IMR-90 (cell line): Measurements from ENCODE around the gene SLC4A11. TPM values are rescaled to one million over a fixed set of nuclear protein-coding genes. Genes with fewer than 3 reads are reported as not detected.

Experiments used
- ATAC-seq: fragments of 200-7000 bp; cut with Tn5 transposase; 2 replicates; pipeline ENCODE4 v1.9.1; 2020; ENCODE audit warnings: low read depth, mild to moderate bottlenecking, moderate library complexity
- BruUV-seq: library from RNA; stranded (reverse); fragments of 400-500 nt; replicated peaks from 2 replicates; lab custom pipeline; 2021; lab: Mats Ljungman, UMichigan
- CTCF ChIA-PET: fragments of 300-600 bp; formaldehyde crosslinking; extraction: SDS; loops from one replicate; lab custom pipeline; 2021; ENCODE audit warnings: antibody characterized with exemption; lab: Yijun Ruan, JAX
- POLR2A ChIA-PET: fragments of 300-600 bp; sonication (Branson Sonifier 250); formaldehyde crosslinking; loops from one replicate; lab custom pipeline; 2022; ENCODE audit warnings: antibody characterized with exemption; ENCODE audit not compliant: unreplicated experiment; lab: Charles Lee
- DNase-seq: peaks from one replicate; pipeline ENCODE4 v3.0.0; 2013
- H2AFZ ChIP-seq: replicated peaks from 2 replicates; pipeline ENCODE3; 2013; ENCODE audit warnings: low read length, mild to moderate bottlenecking; ENCODE audit not compliant: poor library complexity
- H2AK5ac ChIP-seq: 2 replicates; pipeline ENCODE4 v1.6.1; 2013; ENCODE audit warnings: low read depth, low read length, inconsistent platforms
- H2AK9ac ChIP-seq: replicated peaks from 2 replicates; pipeline ENCODE3; 2013; ENCODE audit warnings: mild to moderate bottlenecking, low read depth, low read length, moderate library complexity; ENCODE audit not compliant: poor library complexity
- H2BK120ac ChIP-seq: 2 replicates; pipeline ENCODE4 v1.6.1; 2013; ENCODE audit warnings: low read depth, low read length, inconsistent platforms
- H2BK15ac ChIP-seq: 3 replicates; pipeline ENCODE4 v1.6.1; 2013; ENCODE audit warnings: low read depth, low read length, inconsistent platforms
- H2BK20ac ChIP-seq: 2 replicates; pipeline ENCODE4 v1.6.1; 2013; ENCODE audit warnings: low read depth, mild to moderate bottlenecking, inconsistent platforms, low read length, moderate library complexity
- H2BK5ac ChIP-seq: 2 replicates; pipeline ENCODE4 v1.6.1; 2013; ENCODE audit warnings: mild to moderate bottlenecking, low read depth, low read length, inconsistent platforms; ENCODE audit not compliant: poor library complexity, severe bottlenecking
- H3K14ac ChIP-seq: replicated peaks from 2 replicates; pipeline ENCODE4 v1.6.1; 2013; ENCODE audit warnings: low read depth, low read length, inconsistent platforms
- H3K18ac ChIP-seq: 2 replicates; pipeline ENCODE4 v1.6.1; 2013; ENCODE audit warnings: low read depth, low read length, control low read depth
- H3K23ac ChIP-seq: 2 replicates; pipeline ENCODE4 v1.6.1; 2013; ENCODE audit warnings: low read depth, low read length, inconsistent platforms
- H3K27ac ChIP-seq: 2 replicates; pipeline ENCODE4 v1.5.1; 2013; ENCODE audit warnings: mild to moderate bottlenecking, control low read depth, low read length; ENCODE audit not compliant: insufficient read depth
- H3K27me3 ChIP-seq: 2 replicates; pipeline ENCODE4 v1.6.1; 2013; ENCODE audit warnings: low read length; ENCODE audit not compliant: control insufficient read depth, insufficient read depth
- H3K36me3 ChIP-seq: 2 replicates; pipeline ENCODE4 v1.6.1; 2013; ENCODE audit warnings: low read length, mixed read lengths; ENCODE audit not compliant: control insufficient read depth, insufficient read depth
- H3K4ac ChIP-seq: 2 replicates; pipeline ENCODE4 v1.6.1; 2013; ENCODE audit warnings: low read depth, low read length, inconsistent platforms
- H3K4me1 ChIP-seq: 2 replicates; pipeline ENCODE4 v1.6.1; 2013; ENCODE audit warnings: low read length, mixed read lengths; ENCODE audit not compliant: control insufficient read depth, insufficient read depth
- H3K4me2 ChIP-seq: 2 replicates; pipeline ENCODE4 v1.6.1; 2013; ENCODE audit warnings: low read depth, mild to moderate bottlenecking, control low read depth, low read length, moderate library complexity
- H3K4me3 ChIP-seq: 2 replicates; pipeline ENCODE4 v1.5.1; 2013; ENCODE audit warnings: low read depth, mild to moderate bottlenecking, control low read depth, low read length, moderate library complexity; ENCODE audit not compliant: insufficient read depth
- H3K56ac ChIP-seq: 2 replicates; pipeline ENCODE4 v1.6.1; 2013; ENCODE audit warnings: low read length, inconsistent platforms; ENCODE audit not compliant: insufficient read depth; ENCODE audit errors: extremely low read depth
- H3K79me1 ChIP-seq, 2 experiments: 2 replicates each; pipeline ENCODE4 v1.6.1; 2013; ENCODE audit warnings: low read length in 2 of 2, inconsistent platforms in 1 of 2, low read depth in 1 of 2
- H3K9ac ChIP-seq: 2 replicates; pipeline ENCODE4 v1.6.1; 2013; ENCODE audit warnings: low read depth, low read length, control low read depth
- H3K9me1 ChIP-seq: 2 replicates; pipeline ENCODE4 v1.6.1; 2013; ENCODE audit warnings: low read length, inconsistent platforms; ENCODE audit not compliant: insufficient read depth
- H3K9me3 ChIP-seq: 2 replicates; pipeline ENCODE4 v1.6.1; 2013; ENCODE audit warnings: low read length; ENCODE audit not compliant: control insufficient read depth, insufficient read depth
- H4K20me1 ChIP-seq: 2 replicates; pipeline ENCODE4 v1.6.1; 2013; ENCODE audit warnings: low read length, inconsistent platforms; ENCODE audit not compliant: insufficient read depth
- H4K5ac ChIP-seq: 2 replicates; pipeline ENCODE4 v1.6.1; 2013; ENCODE audit warnings: mild to moderate bottlenecking, low read depth, low read length, control low read depth
- H4K8ac ChIP-seq, 2 experiments: 2 replicates each; pipeline ENCODE4 v1.6.1; 2013; ENCODE audit warnings: low read depth in 2 of 2, low read length in 2 of 2, control low read depth in 1 of 2, inconsistent platforms in 1 of 2
- H4K91ac ChIP-seq: 2 replicates; pipeline ENCODE4 v1.6.1; 2013; ENCODE audit warnings: low read depth, low read length, inconsistent platforms; ENCODE audit not compliant: insufficient read depth
- BHLHE40 ChIP-seq: fragments of 150-350 bp; IDR thresholded peaks from 2 replicates; pipeline ENCODE4 v1.6.1; 2016; ENCODE audit warnings: mild to moderate bottlenecking, low read depth, low read length
- CEBPB ChIP-seq: IDR thresholded peaks from 2 replicates; pipeline ENCODE4 v1.6.1; 2012; ENCODE audit warnings: low read depth, low read length, improper control_type of control experiment
- ELK1 ChIP-seq: fragments of 150-350 bp; IDR thresholded peaks from 2 replicates; pipeline ENCODE4 v1.6.1; 2016; ENCODE audit warnings: low read depth, mild to moderate bottlenecking, low read length, moderate library complexity, borderline replicate concordance
- MAZ ChIP-seq: IDR thresholded peaks from 2 replicates; pipeline ENCODE4 v1.6.1; 2012; ENCODE audit warnings: low read depth, mild to moderate bottlenecking, low read length, improper control_type of control experiment, moderate library complexity, borderline replicate concordance
- RCOR1 ChIP-seq: IDR thresholded peaks from 2 replicates; pipeline ENCODE4 v1.6.1; 2012; ENCODE audit warnings: mild to moderate bottlenecking, low read length, improper control_type of control experiment; ENCODE audit not compliant: insufficient replicate concordance
- RFX5 ChIP-seq: IDR thresholded peaks from 2 replicates; pipeline ENCODE4 v1.8.0; 2012; ENCODE audit warnings: low read depth, mild to moderate bottlenecking, low read length, moderate library complexity
- SMC3 ChIP-seq: fragments of 150-350 bp; IDR thresholded peaks from 2 replicates; pipeline ENCODE4 v1.6.1; 2016; ENCODE audit warnings: low read depth, mild to moderate bottlenecking, antibody characterized with exemption, low read length, moderate library complexity
- WGBS, 2 experiments: methylation state at CpG; one replicate each; pipeline versions ENCODE4 v1.1.5 to v1.1.7; 2013; ENCODE audit warnings: missing lambda C conversion rate in 2 of 2; ENCODE audit not compliant: insufficient read length in 1 of 2; ENCODE audit errors: extremely low coverage in 2 of 2; 5-methylcytosine and 5-hydroxymethylcytosine counted together
- dilution Hi-C: fragments of 300-500 bp; cut with HindIII; formaldehyde crosslinking; loops from one replicate; pipeline ENCODE4 v1.14.3; 2018; ENCODE audit warnings: low sequenced_read_pairs; ENCODE audit not compliant: unreplicated experiment
- in situ Hi-C: fragments of 300-500 bp; cut with MboI; formaldehyde crosslinking; loops from 3 replicates; pipeline ENCODE4 v1.14.3; 2019; ENCODE audit warnings: low sequenced_read_pairs, inconsistent platforms, mixed read lengths
- intact Hi-C: fragments of 100-400 bp; cut with micrococcal nuclease; formaldehyde crosslinking; loops from 2 replicates; pipeline ENCODE4 v1.10.0; 2022
- polyA plus RNA-seq, 3 experiments: library from polyadenylated mRNA; depleted of rRNA; stranded (reverse); fragments of >200 nt; gene quantifications; 2 replicates each; pipeline ENCODE4 v1.2.3, GENCODE V29; 2012; ENCODE audit warnings: low replicate concordance in 1 of 3
- total RNA-seq: library from RNA; depleted of rRNA; stranded (reverse); fragments of >200 nt; gene quantifications from 2 replicates; pipeline ENCODE4 v1.2.3, GENCODE V29; 2012

The SLC4A11 gene
- total and polyA plus RNA-seq, 2 of the 4 experiments (the other 2 are of a cell fraction): 0.36 to 0.79 TPM

- no TSS peak for BruUV-seq
Observed at GRCh38 chr20:3238616-3239025, 369 bp downstream of the SLC4A11 start.

More at GRCh38 chr20:3238616-3239025, 369 bp downstream of the SLC4A11 start:
- Histone ChIP-seq H3K4me2 (peak overlapping the region; percentile 43), H3K9me1 (no peaks in the 10 kb centered on the region), H3K4ac (no peak overlapping the region), H4K20me1 (peaks cover 4% of the 10 kb centered on the region; the same call in 1 of the 2 replicates), H3K36me3 (no peaks in the 10 kb centered on the region), H3K27ac (no peak overlapping the region), H2AFZ (peak overlapping the region; percentile 92), H4K91ac (no peak overlapping the region), H3K18ac (no peak overlapping the region), H2BK5ac (no peak overlapping the region), H3K9me3 (no peaks in the 10 kb centered on the region), H3K27me3 (peaks cover 36% of the 10 kb centered on the region), H3K56ac (no peak overlapping the region), H3K23ac (no peak overlapping the region), H4K8ac (no peak overlapping the region), H3K9ac (no peak overlapping the region), H3K14ac (no peak overlapping the region), H3K4me3 (peak overlapping the region; percentile 64), H4K5ac (no peak overlapping the region), H2BK120ac (no peak overlapping the region), H3K79me1 (no peaks in the 10 kb centered on the region), H2AK5ac (no peak overlapping the region), H2BK15ac (no peak overlapping the region), H2AK9ac (peak overlapping the region; percentile 70), H3K4me1 (no peaks in the 10 kb centered on the region; the same call in 1 of the 2 replicates), H2BK20ac (no peak overlapping the region)
- in situ Hi-C loops: no loop called here
- POLR2A ChIA-PET: no interaction called here
- dilution Hi-C loops: no loop called here
- CTCF ChIA-PET: no interaction called here
- ATAC-seq (peak; percentile 40), DNase-seq (no peak)
- TF ChIP-seq CEBPB (no peak), MAZ (no peak), SMC3 (no peak), RCOR1 (no peak), BHLHE40 (no peak), ELK1 (no peak), RFX5 (no peak)
- intact Hi-C loops: no loop called here
- WGBS, 2 experiments: 1% methylated on average over 27 of the region's 48 CpGs; no CpG with 5 or more reads in 1 of the 2 experiments
